Osteoblast (primary cell): ENCODE data around the gene ITGB4. TPM values are rescaled to one million over a fixed set of nuclear protein-coding genes. Genes with fewer than 3 reads are reported as not detected.
A peak's percentile ranks its signal among the peaks of the same experiment; 100 is the strongest.

Experiments used
- DNase-seq: peaks from one replicate; pipeline ENCODE4 v3.0.0; 2011; ENCODE audit warnings: low spot score, mixed read lengths; ENCODE audit not compliant: insufficient read length; ENCODE audit errors: missing footprints
- H2AFZ ChIP-seq: 2 replicates; pipeline ENCODE4 v1.6.0; 2011; ENCODE audit warnings: mild to moderate bottlenecking, low read length
- H3K27ac ChIP-seq: 2 replicates; pipeline ENCODE4 v1.5.1; 2011; ENCODE audit warnings: mild to moderate bottlenecking, low read depth, low read length, moderate library complexity
- H3K27me3 ChIP-seq: 2 replicates; pipeline ENCODE4 v1.6.0; 2012; ENCODE audit warnings: mild to moderate bottlenecking, control low read depth, inconsistent platforms, low read length, moderate library complexity; ENCODE audit not compliant: insufficient read depth
- H3K36me3 ChIP-seq: 2 replicates; pipeline ENCODE4 v1.5.1; 2011; ENCODE audit warnings: mild to moderate bottlenecking, low read length, control low read depth, moderate library complexity; ENCODE audit not compliant: insufficient read depth
- H3K4me1 ChIP-seq: 2 replicates; pipeline ENCODE4 v1.5.1; 2011; ENCODE audit warnings: mild to moderate bottlenecking, low read length, control low read depth, moderate library complexity; ENCODE audit not compliant: insufficient read depth
- H3K4me2 ChIP-seq: 2 replicates; pipeline ENCODE4 v1.6.0; 2011; ENCODE audit warnings: mild to moderate bottlenecking, low read length; ENCODE audit not compliant: insufficient read depth
- H3K4me3 ChIP-seq: fragments of 200-600 bp; sonication (generic); 3 replicates; pipeline ENCODE4 v1.5.1; 2012; ENCODE audit warnings: mild to moderate bottlenecking, low read length, inconsistent platforms; ENCODE audit not compliant: insufficient read depth
- H3K79me2 ChIP-seq: 2 replicates; pipeline ENCODE4 v1.6.0; 2012; ENCODE audit warnings: mild to moderate bottlenecking, low read length, control low read depth, inconsistent platforms; ENCODE audit not compliant: insufficient read depth
- H3K9me3 ChIP-seq: 2 replicates; pipeline ENCODE4 v1.5.1; 2011; ENCODE audit warnings: low read depth, low read length, control low read depth
- H4K20me1 ChIP-seq: 2 replicates; pipeline ENCODE4 v1.6.0; 2012; ENCODE audit warnings: mild to moderate bottlenecking, low read length, control low read depth; ENCODE audit not compliant: insufficient read depth
- total RNA-seq: library from RNA; depleted of rRNA; stranded (reverse); fragments of >200 nt; gene quantifications from 2 replicates; pipeline ENCODE4 v1.2.3, GENCODE V29; 2012
- TF ChIP-seq, protein P1 (sequence below): IDR thresholded peaks from 2 replicates; pipeline ENCODE4 v1.5.1; 2011; ENCODE audit warnings: mild to moderate bottlenecking, low read depth, low read length, moderate library complexity; ENCODE audit errors: extremely low read depth

Gene ITGB4
- total RNA-seq, 1 donor, result 0.36 TPM

DNA sequence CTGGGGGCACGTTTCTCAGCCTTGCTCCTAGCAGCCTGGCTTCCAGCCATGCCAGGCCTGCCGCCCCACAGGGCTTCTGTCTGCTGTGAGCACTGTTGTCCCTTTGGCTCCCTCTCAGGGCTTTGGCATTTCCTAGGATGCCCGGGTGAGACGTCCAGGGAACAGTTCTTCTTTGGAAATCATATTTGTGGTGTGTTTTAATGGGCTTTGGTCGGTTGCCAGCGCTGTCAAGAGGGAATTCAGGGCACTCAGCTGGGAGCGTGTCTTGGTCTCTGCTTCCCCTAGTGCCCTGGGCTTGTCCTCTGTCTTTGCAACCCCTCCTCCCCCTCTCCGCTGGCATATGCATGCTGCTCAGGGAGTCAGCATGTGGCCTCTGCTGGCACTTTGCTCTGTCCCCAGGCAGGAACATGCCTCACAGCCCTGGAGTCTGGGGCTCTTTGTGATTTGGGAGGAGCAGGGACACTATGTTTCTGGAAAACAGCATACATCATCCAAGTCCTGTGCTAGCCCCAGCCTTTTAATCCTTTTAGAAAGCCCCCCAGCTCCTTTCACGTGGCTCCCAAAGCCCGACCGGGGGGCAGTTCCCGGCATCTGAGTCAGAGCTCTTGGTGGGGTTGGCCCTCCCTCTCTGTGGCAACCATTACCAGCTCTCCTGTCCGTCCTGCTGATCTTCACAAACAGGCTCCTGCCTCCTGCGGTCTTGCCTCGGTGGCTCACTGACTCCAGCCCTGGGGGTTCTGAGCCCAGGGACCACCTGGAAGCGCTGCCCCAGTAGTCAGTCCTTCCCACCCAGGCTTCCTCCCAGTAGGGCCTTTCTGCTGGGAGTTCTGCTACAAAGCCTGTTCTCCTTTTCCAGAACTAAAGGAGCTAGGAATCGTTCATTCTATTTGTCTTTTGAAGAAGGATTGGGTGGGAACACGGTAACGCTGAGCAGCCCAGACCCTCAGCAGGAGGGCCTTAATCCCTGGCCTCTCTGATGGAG, 27.5 kb upstream of the ITGB4 start:
- Histone ChIP-seq H4K20me1 (peaks cover 17% of the 10 kb centered on the region), H3K4me3 (peak overlapping the region; percentile 37), H3K9me3 (no peaks in the 10 kb centered on the region), H2AFZ (peak overlapping the region; percentile 31), H3K27ac (peak overlapping the region; percentile 87), H3K4me2 (peak overlapping the region; percentile 73), H3K27me3 (no peaks in the 10 kb centered on the region), H3K79me2 (peaks cover 61% of the 10 kb centered on the region), H3K36me3 (peaks cover 19% of the 10 kb centered on the region), H3K4me1 (peaks cover 55% of the 10 kb centered on the region)
- TF ChIP-seq, protein P1, sequence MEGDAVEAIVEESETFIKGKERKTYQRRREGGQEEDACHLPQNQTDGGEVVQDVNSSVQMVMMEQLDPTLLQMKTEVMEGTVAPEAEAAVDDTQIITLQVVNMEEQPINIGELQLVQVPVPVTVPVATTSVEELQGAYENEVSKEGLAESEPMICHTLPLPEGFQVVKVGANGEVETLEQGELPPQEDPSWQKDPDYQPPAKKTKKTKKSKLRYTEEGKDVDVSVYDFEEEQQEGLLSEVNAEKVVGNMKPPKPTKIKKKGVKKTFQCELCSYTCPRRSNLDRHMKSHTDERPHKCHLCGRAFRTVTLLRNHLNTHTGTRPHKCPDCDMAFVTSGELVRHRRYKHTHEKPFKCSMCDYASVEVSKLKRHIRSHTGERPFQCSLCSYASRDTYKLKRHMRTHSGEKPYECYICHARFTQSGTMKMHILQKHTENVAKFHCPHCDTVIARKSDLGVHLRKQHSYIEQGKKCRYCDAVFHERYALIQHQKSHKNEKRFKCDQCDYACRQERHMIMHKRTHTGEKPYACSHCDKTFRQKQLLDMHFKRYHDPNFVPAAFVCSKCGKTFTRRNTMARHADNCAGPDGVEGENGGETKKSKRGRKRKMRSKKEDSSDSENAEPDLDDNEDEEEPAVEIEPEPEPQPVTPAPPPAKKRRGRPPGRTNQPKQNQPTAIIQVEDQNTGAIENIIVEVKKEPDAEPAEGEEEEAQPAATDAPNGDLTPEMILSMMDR, result peak; percentile 39
- peak; percentile 95 for DNase-seq

GRCh38 chr17:75694536-75694935, 26.7 kb upstream of the ITGB4 start:
- DNase-seq, result no peak
- H3K36me3 ChIP-seq, result peaks cover 19% of the 10 kb centered on the region
- H3K4me3 ChIP-seq, result no peak overlapping the region
- H3K4me1 ChIP-seq, result peaks cover 56% of the 10 kb centered on the region
- H3K4me2 ChIP-seq, result peak overlapping the region; percentile 73
- no peaks in the 10 kb centered on the region for H3K9me3 ChIP-seq
- no peaks in the 10 kb centered on the region for H3K27me3 ChIP-seq
- H3K79me2 ChIP-seq, result peaks cover 55% of the 10 kb centered on the region
- TF ChIP-seq, protein P1, result no peak
- no peak overlapping the region for H2AFZ ChIP-seq
- H4K20me1 ChIP-seq, result peaks cover 17% of the 10 kb centered on the region
- H3K27ac ChIP-seq, result peak overlapping the region; percentile 87

DNA sequence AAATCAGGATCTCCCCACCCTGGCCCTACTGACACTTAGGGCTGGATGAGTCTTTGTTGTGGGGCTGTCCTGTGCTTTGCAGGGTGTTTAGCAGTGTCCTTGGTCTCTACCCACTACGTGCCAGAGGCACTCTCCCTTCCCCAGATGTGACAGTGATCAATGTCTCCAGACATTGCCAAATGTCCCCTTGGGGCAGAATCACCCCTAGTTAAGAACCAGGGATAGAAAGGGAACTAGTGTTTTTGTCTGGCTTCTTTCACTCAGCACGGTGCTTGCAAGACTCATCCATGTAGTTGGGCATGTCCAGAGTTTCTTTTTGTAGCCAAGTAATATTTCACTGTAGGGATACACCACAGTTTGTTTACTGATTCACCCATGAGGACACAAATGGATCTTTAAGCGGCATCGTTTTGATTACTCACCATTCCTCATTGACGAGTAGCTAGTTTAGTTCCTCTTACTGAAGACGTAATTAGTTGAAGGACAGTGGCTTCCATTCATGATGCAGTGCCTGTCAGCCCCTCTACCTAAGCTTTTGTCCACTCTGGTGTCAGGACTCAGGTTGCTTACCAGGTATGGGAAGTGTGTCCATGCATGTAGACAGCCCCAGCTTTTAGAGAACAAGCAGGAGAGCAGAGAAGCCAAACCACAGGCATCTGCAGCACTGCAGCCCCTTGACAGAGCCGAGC, 26.0 kb upstream of the ITGB4 start:
- no peak overlapping the region for H2AFZ ChIP-seq
- TF ChIP-seq, protein P1, result no peak
- no peak for DNase-seq
- peaks cover 20% of the 10 kb centered on the region for H3K36me3 ChIP-seq
- H3K4me2 ChIP-seq, result no peak overlapping the region
- peak overlapping the region; percentile 20 for H3K27ac ChIP-seq
- H3K4me1 ChIP-seq, result peaks cover 63% of the 10 kb centered on the region
- no peaks in the 10 kb centered on the region for H3K27me3 ChIP-seq
- H3K9me3 ChIP-seq, result no peaks in the 10 kb centered on the region
- H3K79me2 ChIP-seq, result peaks cover 48% of the 10 kb centered on the region
- H3K4me3 ChIP-seq, result no peak overlapping the region
- peaks cover 17% of the 10 kb centered on the region for H4K20me1 ChIP-seq

DNA sequence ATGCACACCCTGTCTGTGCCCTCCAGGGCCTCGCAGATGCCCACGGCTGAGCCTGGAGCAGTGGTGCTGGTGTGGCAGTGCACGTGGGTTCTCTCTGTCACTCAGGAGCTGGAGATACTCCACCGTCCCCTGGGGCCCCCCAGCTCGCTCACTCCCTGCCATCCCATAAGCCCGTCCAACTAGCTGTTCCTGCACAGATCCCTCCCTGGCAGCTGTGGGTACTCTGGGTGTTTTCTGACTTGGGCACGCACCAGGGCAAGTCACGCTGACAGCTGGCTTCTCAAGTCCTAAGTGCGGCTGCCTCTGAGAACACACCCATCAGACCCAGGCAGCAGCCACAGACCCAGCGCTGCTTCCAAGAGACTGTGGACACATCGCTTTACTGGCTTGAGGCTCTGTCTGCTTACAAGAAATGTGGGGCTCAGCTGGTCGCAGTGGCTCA, 25.4 kb upstream of the ITGB4 start:
- Histone ChIP-seq H3K4me1 (peaks cover 65% of the 10 kb centered on the region), H3K9me3 (no peaks in the 10 kb centered on the region), H3K27me3 (no peaks in the 10 kb centered on the region), H3K79me2 (peaks cover 42% of the 10 kb centered on the region), H3K4me3 (no peak overlapping the region), H4K20me1 (peaks cover 15% of the 10 kb centered on the region), H3K36me3 (peaks cover 23% of the 10 kb centered on the region), H3K27ac (no peak overlapping the region), H3K4me2 (no peak overlapping the region), H2AFZ (no peak overlapping the region)
- TF ChIP-seq, protein P1, result no peak
- no peak for DNase-seq
